Astrocyte of the spinal cord (primary cell): Measurements from ENCODE around the gene ZNF697.
"Not testable (repeated sequence)": the region's sequence is repeated elsewhere in the genome, so short reads cannot be mapped to it uniquely, and the experiment has no call there.

Source experiments
- DNase-seq: peaks from one replicate; pipeline ENCODE4 v3.0.0; 2011; ENCODE audit warnings: low read depth, low spot score
- H3K4me3 ChIP-seq: 2 replicates; pipeline ENCODE4 v1.5.1; 2011; ENCODE audit warnings: low read depth, mild to moderate bottlenecking, low read length, moderate library complexity
- CTCF ChIP-seq: IDR thresholded peaks from 2 replicates; pipeline ENCODE4 v1.5.1; 2012; ENCODE audit warnings: low read depth, mild to moderate bottlenecking, low read length, inconsistent platforms
- in situ Hi-C: cut with HindIII; loops from 2 replicates; pipeline ENCODE4 v1.10.0; 2017; ENCODE audit warnings: low sequenced_read_pairs

ZNF697 gene

GRCh38 chr1:119621705-119622104, 26.4 kb downstream of the ZNF697 start:
- no peak overlapping the region for H3K4me3 ChIP-seq
- no peak for TF ChIP-seq CTCF
- in situ Hi-C loops, result no loop called here
- no peak for DNase-seq

GRCh38 chr1:119617751-119618691, 30.0 kb downstream of the ZNF697 start:
- in situ Hi-C loops, result no loop called here
- DNase-seq, result peak; percentile 13
- H3K4me3 ChIP-seq, result no peak overlapping the region
- TF ChIP-seq CTCF, result no peak

- in situ Hi-C loops, DNase-seq, H3K4me3 ChIP-seq: not testable (repeated sequence)
Measured at GRCh38 chr1:119616748-119617147, 31.3 kb downstream of the ZNF697 start.

- in situ Hi-C loops, H3K4me3 ChIP-seq, DNase-seq: not testable (repeated sequence)
Measured at GRCh38 chr1:119615100-119615499, 33.0 kb downstream of the ZNF697 start.

- peak; percentile 70 for TF ChIP-seq CTCF
- H3K4me3 ChIP-seq, result no peak overlapping the region
- in situ Hi-C loops, result no loop called here
- DNase-seq, result peak; percentile 82
Measured at GRCh38 chr1:119613769-119614720, 34.0 kb downstream of the ZNF697 start.

- peak; percentile 94 for TF ChIP-seq CTCF
- DNase-seq, result peak; percentile 46
- in situ Hi-C loops, result no loop called here
- H3K4me3 ChIP-seq, result no peak overlapping the region
Measured at GRCh38 chr1:119611701-119612113, 36.4 kb downstream of the ZNF697 start.

- in situ Hi-C loops, DNase-seq, H3K4me3 ChIP-seq: not testable (repeated sequence)
Measured at GRCh38 chr1:119608816-119609215, 39.2 kb downstream of the ZNF697 start.

GRCh38 chr1:119607087-119607807, 40.8 kb downstream of the ZNF697 start:
- H3K4me3 ChIP-seq, DNase-seq, in situ Hi-C loops: not testable (repeated sequence)
